H9 (cell line): ENCODE measurements around the gene TMEM236. TPM values are rescaled to one million over a fixed set of nuclear protein-coding genes. Genes with fewer than 3 reads are reported as not detected.

Source experiments
- DNase-seq: peaks from one replicate; pipeline ENCODE4 v3.0.0-alpha.2; 2017
- H2AFZ ChIP-seq: one replicate; pipeline ENCODE4 v1.6.1; 2013; ENCODE audit warnings: mild to moderate bottlenecking, low read length, control low read depth, moderate library complexity
- H2AK5ac ChIP-seq: 2 replicates; pipeline ENCODE4 v1.6.1; 2013; ENCODE audit warnings: low read length, control low read depth, mixed read lengths; ENCODE audit not compliant: insufficient read length
- H2BK120ac ChIP-seq: one replicate; pipeline ENCODE4 v1.6.1; 2013; ENCODE audit warnings: low read depth, mild to moderate bottlenecking, low read length, control low read depth, inconsistent platforms; ENCODE audit not compliant: poor library complexity, severe bottlenecking
- H2BK12ac ChIP-seq: 2 replicates; pipeline ENCODE4 v1.6.1; 2013; ENCODE audit warnings: low read length, control low read depth, mixed read lengths, low read depth; ENCODE audit not compliant: insufficient read length
- H2BK15ac ChIP-seq: 2 replicates; pipeline ENCODE4 v1.6.1; 2013; ENCODE audit warnings: low read depth, low read length, control low read depth
- H2BK20ac ChIP-seq: one replicate; pipeline ENCODE4 v1.6.1; 2013; ENCODE audit warnings: low read depth, mild to moderate bottlenecking, low read length, control low read depth, inconsistent platforms; ENCODE audit not compliant: poor library complexity, severe bottlenecking
- H2BK5ac ChIP-seq: 2 replicates; pipeline ENCODE4 v1.6.1; 2013; ENCODE audit warnings: low read length, control low read depth, mixed read lengths; ENCODE audit not compliant: insufficient read length
- H3K14ac ChIP-seq: 2 replicates; pipeline ENCODE4 v1.6.1; 2013; ENCODE audit warnings: low read length, control low read depth; ENCODE audit not compliant: insufficient read depth
- H3K18ac ChIP-seq: 2 replicates; pipeline ENCODE4 v1.6.1; 2013; ENCODE audit warnings: low read depth, mild to moderate bottlenecking, mixed read lengths, low read length, control low read depth; ENCODE audit not compliant: insufficient read length
- H3K23ac ChIP-seq: 2 replicates; pipeline ENCODE4 v1.6.1; 2013; ENCODE audit warnings: low read length, control low read depth, mixed read lengths, low read depth; ENCODE audit not compliant: insufficient read length
- H3K23me2 ChIP-seq: 2 replicates; pipeline ENCODE4 v1.6.1; 2013; ENCODE audit warnings: low read depth, mild to moderate bottlenecking, mixed read lengths, low read length, control low read depth; ENCODE audit not compliant: insufficient read length, poor library complexity, severe bottlenecking
- H3K27ac ChIP-seq: 2 replicates; pipeline ENCODE4 v1.5.1; 2013; ENCODE audit warnings: low read length, control low read depth, mixed read lengths, low read depth; ENCODE audit not compliant: insufficient read length
- H3K27me3 ChIP-seq: 2 replicates; pipeline ENCODE4 v1.6.1; 2013; ENCODE audit warnings: low read length, control low read depth, inconsistent platforms; ENCODE audit not compliant: insufficient read depth
- H3K4ac ChIP-seq: 2 replicates; pipeline ENCODE4 v1.6.1; 2013; ENCODE audit warnings: low read depth, mild to moderate bottlenecking, control low read depth, inconsistent platforms, low read length, moderate library complexity
- H3K4me1 ChIP-seq: 2 replicates; pipeline ENCODE4 v1.6.1; 2013; ENCODE audit warnings: low read length, control low read depth, inconsistent platforms; ENCODE audit not compliant: insufficient read depth
- H3K4me2 ChIP-seq: 2 replicates; pipeline ENCODE4 v1.6.1; 2013; ENCODE audit warnings: low read length, control low read depth, mixed read lengths; ENCODE audit not compliant: insufficient read length, insufficient read depth
- H3K56ac ChIP-seq: 2 replicates; pipeline ENCODE4 v1.6.1; 2013; ENCODE audit warnings: low read depth, mild to moderate bottlenecking, mixed read lengths, low read length, control low read depth; ENCODE audit not compliant: insufficient read length
- H3K79me1 ChIP-seq: 2 replicates; pipeline ENCODE4 v1.6.1; 2013; ENCODE audit warnings: low read depth, mild to moderate bottlenecking, moderate library complexity, low read length, control low read depth, inconsistent platforms; ENCODE audit not compliant: insufficient read depth, poor library complexity, severe bottlenecking
- H3K79me2 ChIP-seq: 2 replicates; pipeline ENCODE4 v1.6.1; 2013; ENCODE audit warnings: low read length, control low read depth, inconsistent platforms; ENCODE audit not compliant: insufficient read depth
- H3K9ac ChIP-seq: 2 replicates; pipeline ENCODE4 v1.6.1; 2013; ENCODE audit warnings: low read length, control low read depth, mixed read lengths; ENCODE audit not compliant: insufficient read length; ENCODE audit errors: extremely low read depth
- H3K9me3 ChIP-seq: one replicate; pipeline ENCODE4 v1.6.1; 2013; ENCODE audit warnings: low read depth, low read length, inconsistent platforms; ENCODE audit not compliant: control insufficient read depth
- H3T11ph ChIP-seq: one replicate; pipeline ENCODE4 v1.6.1; 2013; ENCODE audit warnings: mild to moderate bottlenecking, low read length, control low read depth, inconsistent platforms
- H4K20me1 ChIP-seq: one replicate; pipeline ENCODE4 v1.6.1; 2013; ENCODE audit not compliant: control insufficient read depth, insufficient read length, insufficient read depth
- H4K5ac ChIP-seq: 2 replicates; pipeline ENCODE4 v1.6.1; 2013; ENCODE audit warnings: low read depth, mild to moderate bottlenecking, mixed read lengths, low read length, control low read depth; ENCODE audit not compliant: insufficient read length
- H4K8ac ChIP-seq: replicated peaks from 2 replicates; pipeline ENCODE4 v1.6.1; 2013; ENCODE audit warnings: low read length, control low read depth, mixed read lengths, low read depth; ENCODE audit not compliant: insufficient read length
- H4K91ac ChIP-seq: 2 replicates; pipeline ENCODE4 v1.6.1; 2013; ENCODE audit warnings: low read depth, mild to moderate bottlenecking, moderate library complexity, mixed read lengths, low read length, control low read depth; ENCODE audit not compliant: insufficient read length
- H3K27ac Mint-ChIP-seq, 3 experiments: 2 replicates in 2 of 3; 3 replicates in 1 of 3; pipeline ENCODE4 v1.8.0; 2020 to 2021; ENCODE audit warnings: mixed read lengths in 3 of 3, mild to moderate bottlenecking in 1 of 3, moderate library complexity in 1 of 3
- H3K27me3 Mint-ChIP-seq: 2 replicates; pipeline ENCODE4 v1.8.0; 2021; ENCODE audit warnings: low read depth, mild to moderate bottlenecking, moderate library complexity, mixed read lengths
- H3K36me3 Mint-ChIP-seq, 3 experiments: 2 replicates in 2 of 3; 3 replicates in 1 of 3; pipeline ENCODE4 v1.8.0; 2020 to 2021; ENCODE audit warnings: low read depth in 3 of 3, mixed read lengths in 3 of 3; ENCODE audit not compliant: insufficient read depth in 1 of 3
- H3K4me1 Mint-ChIP-seq, 2 experiments: 2 replicates each; pipeline ENCODE4 v1.8.0; 2020; ENCODE audit warnings: mixed read lengths in 2 of 2
- H3K4me3 Mint-ChIP-seq, 2 experiments: 2 replicates in 1 of 2; 3 replicates in 1 of 2; pipeline ENCODE4 v1.8.0; 2020 to 2021; ENCODE audit warnings: mild to moderate bottlenecking in 2 of 2, mixed read lengths in 2 of 2, moderate library complexity in 1 of 2
- H3K9me3 Mint-ChIP-seq, 2 experiments: 2 replicates in 1 of 2; 3 replicates in 1 of 2; pipeline ENCODE4 v1.8.0; 2020; ENCODE audit warnings: mild to moderate bottlenecking in 2 of 2, mixed read lengths in 2 of 2, moderate library complexity in 1 of 2
- WGBS: extraction: QIAGEN DNeasy Blood & Tissue Kit; methylation state at CpG from one replicate; pipeline ENCODE4 v1.1.7; 2013; ENCODE audit warnings: missing lambda C conversion rate, low lambda C conversion rate, mixed read lengths; ENCODE audit not compliant: insufficient read length; ENCODE audit errors: extremely low coverage; 5-methylcytosine and 5-hydroxymethylcytosine counted together
- total RNA-seq: library from RNA; stranded (reverse); gene quantifications from 2 replicates; pipeline ENCODE4 v1.2.1, GENCODE V29; 2021
- TF ChIP-seq, protein P1 (sequence below): fragments of 200-600 bp; sonication (generic); conservative IDR thresholded peaks from 3 replicates; pipeline ENCODE4 v1.8.0; 2021; ENCODE audit warnings: antibody characterized with exemption, mild to moderate bottlenecking

Gene TMEM236
- total RNA-seq, 1 experiment from 2014 or later: not detected

DNA sequence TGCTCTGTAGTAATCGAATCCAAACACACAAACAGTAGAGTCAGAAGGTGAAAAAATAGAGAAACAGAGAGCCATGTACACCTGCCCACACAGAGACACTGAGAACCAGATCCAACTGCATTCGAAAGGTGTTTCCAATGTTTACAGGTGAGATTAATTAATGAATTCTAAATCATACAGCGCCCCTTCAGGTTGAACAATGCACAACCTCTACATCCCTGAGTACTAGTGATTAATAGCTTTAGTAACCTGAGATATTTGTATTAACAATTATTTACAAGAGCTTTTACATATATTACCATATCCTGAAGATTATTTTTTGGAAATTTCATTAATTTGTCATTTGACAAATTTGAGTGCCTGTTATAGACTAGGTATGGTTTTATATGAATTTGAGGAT lies 49.5 kb downstream of the TMEM236 start:
- Histone ChIP-seq H2BK15ac (no peak overlapping the region), H3T11ph (no peak overlapping the region), H3K23me2 (no peaks in the 10 kb centered on the region), H4K20me1 (no peaks in the 10 kb centered on the region), H3K27ac (no peak overlapping the region), H3K23ac (no peak overlapping the region), H2AK5ac (no peak overlapping the region), H3K14ac (no peak overlapping the region), H2BK120ac (no peak overlapping the region), H4K91ac (no peak overlapping the region), H2BK20ac (no peak overlapping the region), H3K9me3 (no peaks in the 10 kb centered on the region), H3K18ac (no peak overlapping the region), H3K56ac (no peak overlapping the region), H2AFZ (no peak overlapping the region), H3K9ac (no peak overlapping the region), H3K4ac (no peak overlapping the region), H3K79me1 (no peaks in the 10 kb centered on the region), H4K5ac (no peak overlapping the region), H2BK5ac (no peak overlapping the region), H3K27me3 (no peaks in the 10 kb centered on the region), H3K79me2 (no peaks in the 10 kb centered on the region), H2BK12ac (no peak overlapping the region), H3K4me1 (no peaks in the 10 kb centered on the region), H3K4me2 (no peak overlapping the region), H4K8ac (no peak overlapping the region)
- peaks cover 7 to 8% of the 10 kb centered on the region in 2 experiments; a peak in 3 of 4 replicates for H3K4me1 Mint-ChIP-seq
- peaks cover 0 to 5% (median 4%) of the 10 kb centered on the region in 3 experiments; a peak in 1 of 7 replicates for H3K36me3 Mint-ChIP-seq
- no peak overlapping the region for H3K27ac Mint-ChIP-seq
- DNase-seq: no peak
- no peaks in the 10 kb centered on the region for H3K27me3 Mint-ChIP-seq
- WGBS: no CpG with 5 or more reads among the region's 3 CpGs
- TF ChIP-seq, protein P1, sequence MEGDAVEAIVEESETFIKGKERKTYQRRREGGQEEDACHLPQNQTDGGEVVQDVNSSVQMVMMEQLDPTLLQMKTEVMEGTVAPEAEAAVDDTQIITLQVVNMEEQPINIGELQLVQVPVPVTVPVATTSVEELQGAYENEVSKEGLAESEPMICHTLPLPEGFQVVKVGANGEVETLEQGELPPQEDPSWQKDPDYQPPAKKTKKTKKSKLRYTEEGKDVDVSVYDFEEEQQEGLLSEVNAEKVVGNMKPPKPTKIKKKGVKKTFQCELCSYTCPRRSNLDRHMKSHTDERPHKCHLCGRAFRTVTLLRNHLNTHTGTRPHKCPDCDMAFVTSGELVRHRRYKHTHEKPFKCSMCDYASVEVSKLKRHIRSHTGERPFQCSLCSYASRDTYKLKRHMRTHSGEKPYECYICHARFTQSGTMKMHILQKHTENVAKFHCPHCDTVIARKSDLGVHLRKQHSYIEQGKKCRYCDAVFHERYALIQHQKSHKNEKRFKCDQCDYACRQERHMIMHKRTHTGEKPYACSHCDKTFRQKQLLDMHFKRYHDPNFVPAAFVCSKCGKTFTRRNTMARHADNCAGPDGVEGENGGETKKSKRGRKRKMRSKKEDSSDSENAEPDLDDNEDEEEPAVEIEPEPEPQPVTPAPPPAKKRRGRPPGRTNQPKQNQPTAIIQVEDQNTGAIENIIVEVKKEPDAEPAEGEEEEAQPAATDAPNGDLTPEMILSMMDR: peak; percentile 60
- H3K4me3 Mint-ChIP-seq: no peak overlapping the region
- H3K9me3 Mint-ChIP-seq: peaks cover 4% of the 10 kb centered on the region in 2 experiments; a peak in 3 of 5 replicates
